Stimulated activated memory B cell treated with anti-CD40 and anti-IgM and Interleukin-4, amounts not matched to agents 10 μg/mL and 1 μg/mL and 100 μg/mL, for 72 hours (primary cell): ENCODE results near the gene C2CD2L.
"Not testable (repeated sequence)": the region's sequence is repeated elsewhere in the genome, so short reads cannot be mapped to it uniquely, and the experiment has no call there.

Experiments used
- ATAC-seq: fragments of 150-1000 bp; cut with Tn5 transposase; 2 replicates; pipeline ENCODE4 v1.10.0; 2021
- H3K27ac Mint-ChIP-seq: one replicate; pipeline ENCODE4 v1.8.0; 2022; ENCODE audit warnings: mild to moderate bottlenecking, mixed read lengths
- H3K27me3 Mint-ChIP-seq: one replicate; pipeline ENCODE4 v1.8.0; 2022; ENCODE audit warnings: mixed read lengths
- H3K36me3 Mint-ChIP-seq: one replicate; pipeline ENCODE4 v1.8.0; 2022; ENCODE audit warnings: mixed read lengths
- H3K4me1 Mint-ChIP-seq: one replicate; pipeline ENCODE4 v1.8.0; 2022; ENCODE audit warnings: mixed read lengths
- H3K4me3 Mint-ChIP-seq: one replicate; pipeline ENCODE4 v1.8.0; 2022; ENCODE audit warnings: mild to moderate bottlenecking, moderate library complexity, mixed read lengths
- H3K9me3 Mint-ChIP-seq: one replicate; pipeline ENCODE4 v1.8.0; 2022; ENCODE audit warnings: mixed read lengths

The C2CD2L gene

DNA sequence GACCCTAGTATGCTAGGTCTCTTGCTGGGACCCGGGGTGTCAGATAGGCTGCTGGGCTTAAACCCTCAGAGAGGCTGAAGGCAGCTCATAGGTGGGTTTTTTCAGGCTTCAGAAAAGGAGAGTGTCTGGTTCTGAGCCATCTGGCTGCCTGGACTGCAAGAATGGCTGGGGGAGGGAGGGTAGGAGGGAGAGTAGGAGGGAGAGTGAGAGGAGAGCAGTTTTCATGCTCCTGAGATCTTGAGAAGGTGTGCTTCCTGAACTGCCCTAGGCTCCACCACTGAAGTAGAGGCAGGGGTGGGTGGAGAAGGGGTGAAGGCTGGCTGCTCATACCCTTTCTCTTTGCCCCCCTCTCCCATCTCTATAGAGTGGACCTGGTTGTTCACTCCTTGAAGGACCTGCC, 17.8 kb upstream of the C2CD2L start:
- no peak for ATAC-seq
- H3K4me3 Mint-ChIP-seq = no peak overlapping the region
- H3K4me1 Mint-ChIP-seq = peaks cover 49% of the 10 kb centered on the region
- no peaks in the 10 kb centered on the region for H3K9me3 Mint-ChIP-seq
- no peaks in the 10 kb centered on the region for H3K27me3 Mint-ChIP-seq
- no peak overlapping the region for H3K27ac Mint-ChIP-seq
- H3K36me3 Mint-ChIP-seq = peaks cover 27% of the 10 kb centered on the region

- H3K27me3 Mint-ChIP-seq = no peaks in the 10 kb centered on the region
- no peak for ATAC-seq
- H3K36me3 Mint-ChIP-seq = peaks cover 27% of the 10 kb centered on the region
- H3K27ac Mint-ChIP-seq = no peak overlapping the region
- H3K4me3 Mint-ChIP-seq = no peak overlapping the region
- peaks cover 48% of the 10 kb centered on the region for H3K4me1 Mint-ChIP-seq
- no peaks in the 10 kb centered on the region for H3K9me3 Mint-ChIP-seq
Measured at GRCh38 chr11:119091178-119091577, 16.0 kb upstream of the C2CD2L start.

- Mint-ChIP-seq H3K9me3 (no peaks in the 10 kb centered on the region), H3K27ac (no peak overlapping the region), H3K4me1 (peaks cover 48% of the 10 kb centered on the region), H3K27me3 (no peaks in the 10 kb centered on the region), H3K4me3 (peak overlapping the region; percentile 9), H3K36me3 (peaks cover 34% of the 10 kb centered on the region)
- ATAC-seq = no peak
Measured at GRCh38 chr11:119091966-119092879, 14.9 kb upstream of the C2CD2L start.

DNA sequence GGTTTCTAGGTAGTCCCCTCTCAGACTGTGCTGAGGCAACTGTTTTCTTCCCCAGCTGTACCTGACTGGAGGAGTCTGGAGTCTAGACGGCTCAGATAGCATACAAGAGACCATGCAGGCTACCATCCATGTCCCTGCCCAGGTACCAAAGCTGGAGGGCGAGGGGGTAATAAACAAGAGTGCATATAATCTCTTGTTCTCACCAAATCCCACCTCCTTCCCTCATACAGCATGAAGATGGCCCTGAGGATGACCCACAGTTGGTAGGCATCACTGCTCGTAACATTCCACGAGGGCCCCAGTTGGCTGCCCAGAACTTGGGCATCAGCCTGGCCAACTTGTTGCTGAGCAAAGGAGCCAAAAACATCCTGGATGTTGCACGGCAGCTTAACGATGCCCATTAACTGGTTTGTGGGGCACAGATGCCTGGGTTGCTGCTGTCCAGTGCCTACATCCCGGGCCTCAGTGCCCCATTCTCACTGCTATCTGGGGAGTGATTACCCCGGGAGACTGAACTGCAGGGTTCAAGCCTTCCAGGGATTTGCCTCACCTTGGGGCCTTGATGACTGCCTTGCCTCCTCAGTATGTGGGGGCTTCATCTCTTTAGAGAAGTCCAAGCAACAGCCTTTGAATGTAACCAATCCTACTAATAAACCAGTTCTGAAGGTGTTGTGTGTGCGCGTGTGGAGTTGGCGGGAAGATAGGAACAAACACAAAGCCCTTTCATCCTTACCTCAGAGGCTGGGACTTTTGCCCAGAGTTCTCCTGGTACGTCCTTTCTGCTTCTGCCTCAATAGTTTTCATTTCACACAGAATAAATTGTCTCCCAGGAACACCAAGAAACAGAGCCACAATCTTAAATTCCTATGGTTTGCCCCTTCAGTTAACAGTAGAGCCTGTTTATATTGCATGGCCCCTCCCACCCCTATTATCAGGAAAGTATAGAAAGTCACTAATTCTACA, 14.0 kb upstream of the C2CD2L start:
- ATAC-seq = no peak
- peaks cover 42% of the 10 kb centered on the region for H3K36me3 Mint-ChIP-seq
- H3K4me1 Mint-ChIP-seq = peaks cover 47% of the 10 kb centered on the region
- H3K9me3 Mint-ChIP-seq = no peaks in the 10 kb centered on the region
- H3K4me3 Mint-ChIP-seq = peak overlapping the region; percentile 95
- no peaks in the 10 kb centered on the region for H3K27me3 Mint-ChIP-seq
- peak overlapping the region; percentile 98 for H3K27ac Mint-ChIP-seq

DNA sequence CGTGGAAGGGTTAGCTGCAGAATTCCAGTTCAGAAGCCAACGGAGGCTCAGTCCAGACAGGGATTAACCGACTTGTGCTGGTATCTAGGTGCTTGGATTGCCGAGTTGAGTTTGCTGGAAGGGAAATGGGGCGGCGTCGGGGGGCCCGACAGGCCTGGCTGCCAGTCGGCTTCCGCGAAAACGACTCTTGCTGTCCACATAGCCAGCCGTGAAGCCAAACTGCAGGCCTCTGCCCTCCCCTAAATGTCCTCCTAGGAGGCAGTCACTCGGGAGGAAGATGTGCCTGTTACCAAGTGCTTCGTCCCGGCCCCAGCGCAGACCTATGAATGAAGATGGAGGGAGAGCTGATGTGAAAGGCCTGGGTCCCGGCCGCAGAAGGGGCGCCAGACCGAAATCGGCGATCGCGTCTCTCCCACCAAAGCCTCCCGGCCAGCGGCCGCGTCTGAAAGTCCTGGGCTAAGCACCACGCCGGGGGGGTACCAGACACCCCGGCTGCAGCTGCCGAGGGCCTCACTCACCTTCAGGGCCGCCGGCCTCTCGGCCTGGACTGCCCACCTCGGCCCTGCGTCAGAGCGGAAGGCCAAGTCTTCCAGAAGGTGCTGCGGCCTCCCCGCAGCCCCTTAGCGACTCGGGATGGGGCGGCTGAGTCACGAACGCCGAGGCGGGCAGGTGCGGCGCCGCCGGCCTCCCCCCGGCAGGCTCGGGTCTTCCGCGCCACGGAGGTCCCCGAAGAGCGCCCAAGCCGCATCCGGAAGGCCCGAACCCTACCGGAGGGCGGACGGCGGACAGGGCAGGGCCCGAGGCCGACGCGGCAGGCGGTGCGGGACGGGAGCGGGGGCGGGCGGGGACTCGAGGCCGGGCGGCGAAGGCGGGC, 13.0 kb upstream of the C2CD2L start:
- H3K27me3 Mint-ChIP-seq = no peaks in the 10 kb centered on the region
- peak; percentile 32 for ATAC-seq

GRCh38 chr11:119094816-119095065, 12.4 kb upstream of the C2CD2L start:
- peaks cover 54% of the 10 kb centered on the region for H3K4me1 Mint-ChIP-seq
- no peaks in the 10 kb centered on the region for H3K9me3 Mint-ChIP-seq
- peak overlapping the region; percentile 98 for H3K27ac Mint-ChIP-seq
- H3K36me3 Mint-ChIP-seq = peaks cover 50% of the 10 kb centered on the region
- ATAC-seq = peak; percentile 75
- no peaks in the 10 kb centered on the region for H3K27me3 Mint-ChIP-seq
- H3K4me3 Mint-ChIP-seq = peak overlapping the region; percentile 95

More for the DNA sequence above, 13.0 kb upstream of the C2CD2L start:
- Mint-ChIP-seq H3K36me3 (peaks cover 52% of the 10 kb centered on the region), H3K9me3 (no peaks in the 10 kb centered on the region), H3K4me1 (peaks cover 53% of the 10 kb centered on the region), H3K27ac (peak overlapping the region; percentile 98), H3K4me3 (peak overlapping the region; percentile 95)

- H3K36me3 Mint-ChIP-seq = peaks cover 48% of the 10 kb centered on the region
- no peaks in the 10 kb centered on the region for H3K27me3 Mint-ChIP-seq
- peaks cover 54% of the 10 kb centered on the region for H3K4me1 Mint-ChIP-seq
- no peaks in the 10 kb centered on the region for H3K9me3 Mint-ChIP-seq
- peak overlapping the region; percentile 95 for H3K4me3 Mint-ChIP-seq
- ATAC-seq = peak; percentile 98
- H3K27ac Mint-ChIP-seq = peak overlapping the region; percentile 98
Measured at GRCh38 chr11:119095066-119095880, 11.9 kb upstream of the C2CD2L start.

GRCh38 chr11:119099711-119100110, 7.4 kb upstream of the C2CD2L start:
- no peaks in the 10 kb centered on the region for H3K9me3 Mint-ChIP-seq
- no peak overlapping the region for H3K27ac Mint-ChIP-seq
- no peak for ATAC-seq
- H3K4me1 Mint-ChIP-seq = peaks cover 46% of the 10 kb centered on the region
- no peak overlapping the region for H3K4me3 Mint-ChIP-seq
- peaks cover 31% of the 10 kb centered on the region for H3K36me3 Mint-ChIP-seq
- H3K27me3 Mint-ChIP-seq = no peaks in the 10 kb centered on the region

- no peak for ATAC-seq
- Mint-ChIP-seq H3K27ac (peak overlapping the region; percentile 93), H3K4me3 (peak overlapping the region; percentile 90), H3K4me1 (peaks cover 41% of the 10 kb centered on the region), H3K27me3 (no peaks in the 10 kb centered on the region), H3K36me3 (peaks cover 31% of the 10 kb centered on the region), H3K9me3 (no peaks in the 10 kb centered on the region)
Measured at GRCh38 chr11:119100246-119100970, 6.7 kb upstream of the C2CD2L start.

GRCh38 chr11:119100994-119101758, 6.0 kb upstream of the C2CD2L start:
- peak; percentile 22 for ATAC-seq
- peaks cover 31% of the 10 kb centered on the region for H3K36me3 Mint-ChIP-seq

GRCh38 chr11:119101759-119102423, 5.3 kb upstream of the C2CD2L start, which contains the start of gene DPAGT1:
DPAGT1 (minus strand) TSS chr11:119101853; CDS start chr11:119101655, 198 bp downstream.
- Mint-ChIP-seq H3K4me3 (peak within 1 kb of the TSS; percentile 90), H3K4me1 (peaks cover 45% of the 10 kb centered on the region), H3K9me3 (no peaks in the 10 kb centered on the region), H3K36me3 (peaks cover 26% of the 10 kb centered on the region), H3K27ac (peak within 1 kb of the TSS; percentile 93), H3K27me3 (no peaks in the 10 kb centered on the region)
- peak; percentile 94 for ATAC-seq

More at GRCh38 chr11:119100994-119101758, 6.0 kb upstream of the C2CD2L start:
- H3K4me3 Mint-ChIP-seq = peak overlapping the region; percentile 90
- H3K4me1 Mint-ChIP-seq = peaks cover 38% of the 10 kb centered on the region
- H3K9me3 Mint-ChIP-seq = no peaks in the 10 kb centered on the region
- H3K27ac Mint-ChIP-seq = peak overlapping the region; percentile 93
- no peaks in the 10 kb centered on the region for H3K27me3 Mint-ChIP-seq

DNA sequence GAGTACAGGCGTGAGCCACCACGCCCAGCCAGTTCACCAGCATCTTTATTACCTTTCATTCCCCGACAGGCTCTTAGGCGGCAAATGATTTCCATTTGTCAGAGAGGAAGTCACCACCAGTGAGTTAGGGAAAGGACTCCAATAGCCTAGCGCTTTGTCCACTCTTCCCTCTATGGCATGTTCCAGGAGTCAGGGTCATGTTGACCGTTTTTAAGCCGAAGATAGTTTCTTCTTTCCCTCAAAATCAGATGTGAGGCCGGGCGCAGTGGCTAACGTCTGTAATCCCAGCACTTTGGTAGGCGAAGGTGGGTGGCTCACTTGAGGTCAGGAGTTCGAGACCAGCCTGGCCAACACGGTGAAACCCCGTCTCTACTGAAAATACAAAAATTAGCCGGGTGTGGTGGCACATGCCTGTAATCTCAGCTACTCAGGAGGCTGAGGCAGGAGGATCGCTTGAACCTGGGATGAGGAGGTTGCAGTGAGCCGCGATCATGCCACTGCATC, 3.9 kb upstream of the C2CD2L start:
- peaks cover 16% of the 10 kb centered on the region for H3K36me3 Mint-ChIP-seq
- peaks cover 42% of the 10 kb centered on the region for H3K4me1 Mint-ChIP-seq
- H3K27ac Mint-ChIP-seq = peak overlapping the region; percentile 93

More for the DNA sequence above, 3.9 kb upstream of the C2CD2L start:
- H3K9me3 Mint-ChIP-seq, ATAC-seq, H3K27me3 Mint-ChIP-seq: not testable (repeated sequence)
- peak overlapping the region; percentile 56 for H3K4me3 Mint-ChIP-seq
